ENCODE data around the gene SPOCK3.

SPOCK3 gene

DNA sequence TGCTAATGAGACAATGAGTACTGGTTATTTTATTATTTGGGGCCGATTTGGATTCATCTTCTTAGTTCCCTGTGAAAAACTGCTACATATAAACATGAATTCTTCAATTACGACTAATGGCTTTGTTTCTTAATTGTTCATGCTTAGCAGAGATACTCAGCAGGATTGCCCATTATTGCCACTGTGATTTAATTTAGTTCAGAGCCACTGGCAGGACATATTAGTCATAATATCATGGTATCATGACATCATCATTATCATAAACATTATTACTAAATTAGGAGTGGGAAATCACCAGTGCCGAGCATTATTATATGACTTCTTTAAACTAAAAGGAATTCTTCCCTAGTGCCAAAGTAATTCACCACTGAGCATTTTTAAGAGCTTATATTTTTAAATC is 201.4 kb downstream of the SPOCK3 start:
- Mint-ChIP-seq H3K27me3 (ENCODE audit: low read depth) (no peaks in the 10 kb centered on the region), H3K9me3 (no peaks in the 10 kb centered on the region), H3K27ac (no peak overlapping the region), H3K4me1 (no peaks in the 10 kb centered on the region), H3K4me3 (no peak overlapping the region), H3K36me3 (ENCODE audit: low read depth) (no peaks in the 10 kb centered on the region)
- TF ChIP-seq, protein P1, sequence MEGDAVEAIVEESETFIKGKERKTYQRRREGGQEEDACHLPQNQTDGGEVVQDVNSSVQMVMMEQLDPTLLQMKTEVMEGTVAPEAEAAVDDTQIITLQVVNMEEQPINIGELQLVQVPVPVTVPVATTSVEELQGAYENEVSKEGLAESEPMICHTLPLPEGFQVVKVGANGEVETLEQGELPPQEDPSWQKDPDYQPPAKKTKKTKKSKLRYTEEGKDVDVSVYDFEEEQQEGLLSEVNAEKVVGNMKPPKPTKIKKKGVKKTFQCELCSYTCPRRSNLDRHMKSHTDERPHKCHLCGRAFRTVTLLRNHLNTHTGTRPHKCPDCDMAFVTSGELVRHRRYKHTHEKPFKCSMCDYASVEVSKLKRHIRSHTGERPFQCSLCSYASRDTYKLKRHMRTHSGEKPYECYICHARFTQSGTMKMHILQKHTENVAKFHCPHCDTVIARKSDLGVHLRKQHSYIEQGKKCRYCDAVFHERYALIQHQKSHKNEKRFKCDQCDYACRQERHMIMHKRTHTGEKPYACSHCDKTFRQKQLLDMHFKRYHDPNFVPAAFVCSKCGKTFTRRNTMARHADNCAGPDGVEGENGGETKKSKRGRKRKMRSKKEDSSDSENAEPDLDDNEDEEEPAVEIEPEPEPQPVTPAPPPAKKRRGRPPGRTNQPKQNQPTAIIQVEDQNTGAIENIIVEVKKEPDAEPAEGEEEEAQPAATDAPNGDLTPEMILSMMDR (IDR thresholded peaks at IDR 0.05; ENCODE audit: unreplicated experiment in 3 of 3): no peak

DNA sequence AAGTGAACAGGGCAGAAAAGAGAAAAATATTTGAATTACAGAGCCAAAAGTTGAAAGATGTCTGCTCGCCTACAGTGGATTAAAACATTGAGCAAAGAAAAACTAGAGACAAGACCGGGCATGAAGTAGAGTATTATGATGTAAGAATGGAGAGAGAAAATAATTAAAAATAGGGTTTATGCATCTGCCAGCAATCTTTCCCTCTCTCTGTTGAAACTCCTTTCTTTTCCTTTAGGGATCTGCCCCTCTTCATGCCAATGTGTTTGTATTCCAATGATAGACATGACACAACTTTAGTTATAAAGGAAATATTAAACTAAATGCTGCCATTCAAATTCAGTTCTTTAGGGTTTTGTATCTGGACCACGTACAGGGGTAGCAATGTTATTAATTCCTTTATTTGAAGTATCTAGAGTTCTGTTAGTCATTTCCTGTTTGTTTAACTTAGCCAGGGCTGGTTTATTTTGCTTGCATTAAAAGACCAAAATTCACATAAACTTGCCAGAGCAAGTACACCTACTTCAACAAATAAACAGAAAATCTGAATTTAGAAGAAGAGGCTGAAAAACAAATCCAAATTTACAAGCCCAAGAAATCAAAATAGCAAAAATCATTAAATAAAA is 202.6 kb downstream of the SPOCK3 start:
- H3K9me3 Mint-ChIP-seq: no peaks in the 10 kb centered on the region
- no peaks in the 10 kb centered on the region for H3K36me3 Mint-ChIP-seq (ENCODE audit: low read depth)
- H3K4me1 Mint-ChIP-seq: no peaks in the 10 kb centered on the region
- H3K27me3 Mint-ChIP-seq (ENCODE audit: low read depth): no peaks in the 10 kb centered on the region
- H3K4me3 Mint-ChIP-seq: no peak overlapping the region
- TF ChIP-seq, protein P1 (IDR thresholded peaks at IDR 0.05; ENCODE audit: unreplicated experiment in 3 of 3): no peak
- no peak overlapping the region for H3K27ac Mint-ChIP-seq

DNA sequence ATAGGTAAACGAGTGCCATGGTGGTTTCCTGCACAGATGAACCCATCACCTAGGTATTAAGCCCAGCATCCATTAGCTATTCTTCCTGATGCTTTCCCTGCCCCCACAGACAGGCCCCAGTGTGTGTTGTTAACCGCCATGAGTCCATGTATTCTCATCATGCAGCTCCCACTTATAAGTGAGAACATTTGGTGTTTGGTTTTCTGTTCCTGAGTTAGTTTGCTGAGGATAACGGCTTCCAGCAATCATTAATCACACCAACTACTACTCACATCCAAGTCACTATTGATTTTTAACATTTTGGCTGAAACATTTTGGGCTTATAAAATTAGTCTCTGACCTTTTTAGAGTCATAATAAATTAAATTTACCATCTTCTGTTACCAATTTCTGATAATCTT is 205.3 kb downstream of the SPOCK3 start:
- Mint-ChIP-seq H3K36me3 (ENCODE audit: low read depth) (no peaks in the 10 kb centered on the region), H3K27me3 (ENCODE audit: low read depth) (no peaks in the 10 kb centered on the region), H3K4me1 (peaks cover under 1% of the 10 kb centered on the region), H3K27ac (no peak overlapping the region), H3K4me3 (no peak overlapping the region), H3K9me3 (no peaks in the 10 kb centered on the region)
- TF ChIP-seq, protein P1 (IDR thresholded peaks at IDR 0.05; ENCODE audit: unreplicated experiment in 3 of 3): no peak

DNA sequence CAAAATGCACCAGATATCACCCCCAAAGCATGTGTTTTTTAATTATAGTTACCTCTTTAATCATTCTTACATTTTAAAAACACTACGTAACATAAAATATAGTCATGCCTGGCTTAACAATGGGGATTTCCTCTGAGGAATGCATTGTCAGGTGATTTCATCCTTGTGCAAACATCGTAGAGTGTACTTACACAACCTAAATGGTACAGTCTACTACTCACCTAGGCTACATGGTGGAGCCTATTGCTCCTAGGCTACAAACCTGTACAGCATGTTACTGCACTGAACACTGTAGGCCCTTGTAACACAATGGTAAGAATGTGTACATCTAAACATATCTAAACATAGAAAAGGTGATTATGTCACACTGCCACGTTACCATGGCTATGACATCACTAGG is 208.6 kb downstream of the SPOCK3 start:
- H3K9me3 Mint-ChIP-seq: no peaks in the 10 kb centered on the region

DNA sequence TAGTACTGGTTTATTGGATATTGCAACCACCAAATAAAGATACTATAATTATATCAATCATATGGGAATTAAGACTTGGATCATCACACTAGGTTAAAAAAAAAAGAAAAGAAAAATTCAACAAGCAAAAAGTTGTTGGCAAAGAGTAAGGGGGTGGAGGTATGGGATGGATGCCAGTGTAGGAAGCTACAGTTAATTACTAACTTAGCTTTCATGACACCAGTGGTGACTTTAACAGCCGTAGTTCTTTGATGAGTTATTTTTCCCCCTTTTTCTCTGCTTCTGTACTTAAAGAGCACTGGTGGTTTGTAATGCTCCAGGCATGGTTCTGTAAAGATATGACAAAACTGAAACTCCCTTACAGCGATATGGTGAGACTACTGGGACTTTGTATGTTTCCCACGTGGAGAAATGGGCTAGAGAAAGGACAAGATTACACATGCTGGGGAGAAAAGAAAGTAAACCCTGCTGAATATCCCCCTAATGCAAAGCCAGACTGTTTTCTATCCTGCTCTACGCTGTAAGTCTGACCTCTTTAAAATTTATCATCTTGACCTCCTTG is 210.8 kb downstream of the SPOCK3 start:
- TF ChIP-seq, protein P1 (IDR thresholded peaks at IDR 0.05; ENCODE audit: unreplicated experiment in 3 of 3): no peak
- H3K4me1 Mint-ChIP-seq: peaks cover 4% of the 10 kb centered on the region

More for the DNA sequence above, 208.6 kb downstream of the SPOCK3 start:
- Mint-ChIP-seq H3K36me3 (ENCODE audit: low read depth) (no peaks in the 10 kb centered on the region), H3K4me3 (no peak overlapping the region), H3K4me1 (peaks cover 4% of the 10 kb centered on the region), H3K27ac (no peak overlapping the region), H3K27me3 (ENCODE audit: low read depth) (no peaks in the 10 kb centered on the region)
- TF ChIP-seq, protein P1 (IDR thresholded peaks at IDR 0.05; ENCODE audit: unreplicated experiment in 3 of 3): no peak

More for the DNA sequence above, 210.8 kb downstream of the SPOCK3 start:
- H3K36me3 Mint-ChIP-seq (ENCODE audit: low read depth): no peaks in the 10 kb centered on the region
- no peaks in the 10 kb centered on the region for H3K27me3 Mint-ChIP-seq (ENCODE audit: low read depth)
- H3K27ac Mint-ChIP-seq: no peak overlapping the region
- H3K9me3 Mint-ChIP-seq: no peaks in the 10 kb centered on the region
- H3K4me3 Mint-ChIP-seq: no peak overlapping the region

Data from nephron (organoid).